GF-D8 (cell line): ENCODE data around the gene ELL3.
"Not testable (repeated sequence)": the region's sequence is repeated elsewhere in the genome, so short reads cannot be mapped to it uniquely, and the experiment has no call there.

Source experiments
- DNase-seq: peaks from one replicate; lab custom pipeline; 2025; lab: John Stamatoyannopoulos, UW

The ELL3 gene, protein sequence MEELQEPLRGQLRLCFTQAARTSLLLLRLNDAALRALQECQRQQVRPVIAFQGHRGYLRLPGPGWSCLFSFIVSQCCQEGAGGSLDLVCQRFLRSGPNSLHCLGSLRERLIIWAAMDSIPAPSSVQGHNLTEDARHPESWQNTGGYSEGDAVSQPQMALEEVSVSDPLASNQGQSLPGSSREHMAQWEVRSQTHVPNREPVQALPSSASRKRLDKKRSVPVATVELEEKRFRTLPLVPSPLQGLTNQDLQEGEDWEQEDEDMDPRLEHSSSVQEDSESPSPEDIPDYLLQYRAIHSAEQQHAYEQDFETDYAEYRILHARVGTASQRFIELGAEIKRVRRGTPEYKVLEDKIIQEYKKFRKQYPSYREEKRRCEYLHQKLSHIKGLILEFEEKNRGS

DNA sequence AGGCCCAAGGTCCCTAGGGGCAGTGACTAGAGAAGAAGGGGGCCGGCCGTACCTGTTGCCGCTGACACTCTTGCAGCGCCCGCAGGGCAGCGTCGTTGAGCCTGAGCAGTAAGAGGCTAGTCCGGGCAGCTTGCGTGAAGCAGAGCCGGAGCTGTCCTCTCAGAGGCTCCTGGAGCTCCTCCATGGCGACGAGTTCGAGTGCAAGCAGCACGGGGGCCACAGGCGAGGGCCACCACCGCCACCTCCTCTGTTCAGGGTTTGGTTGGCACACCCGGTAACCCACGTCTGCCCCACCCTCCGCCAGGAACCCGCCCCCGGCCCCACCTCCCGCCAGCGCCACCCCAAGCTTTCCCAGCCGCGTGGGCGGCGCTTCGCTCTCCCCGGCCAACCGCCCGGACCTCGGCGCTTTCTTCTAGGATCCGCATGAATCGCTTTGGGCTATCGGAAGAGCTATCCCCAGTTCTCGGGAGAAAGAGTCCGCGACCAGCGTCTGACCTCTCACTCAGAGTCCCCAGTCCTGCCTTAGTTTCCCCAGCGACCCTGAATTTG lies at the start of gene ELL3:
Gene ELL3, minus strand, starts transcription at position 249 of the 549 bp plus-strand sequence. Its CDS starts 65 bp downstream, at position 184.
- peak; percentile 29 for DNase-seq

GRCh38 chr15:43826029-43826507 lies 49.3 kb upstream of the ELL3 start:
- DNase-seq: no peak

DNA sequence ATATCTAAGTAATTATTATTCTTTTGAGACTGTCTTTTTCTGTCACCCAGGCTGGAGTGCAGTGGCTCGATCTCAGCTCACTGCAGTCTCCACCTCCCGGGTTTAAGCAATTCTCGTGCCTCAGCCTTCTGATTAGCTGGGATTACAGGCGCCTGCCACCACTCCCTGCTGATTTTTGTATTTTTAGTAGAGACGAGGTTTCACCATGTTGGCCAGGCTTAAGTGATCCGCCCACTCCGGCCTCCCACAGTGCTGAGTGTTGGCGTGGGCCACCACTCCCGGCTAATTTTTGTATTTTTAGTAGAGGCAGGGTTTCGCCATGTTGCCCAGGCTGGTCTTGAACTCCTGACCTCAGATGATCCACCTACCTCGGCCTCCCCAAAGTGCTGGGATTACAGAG lies 48.5 kb upstream of the ELL3 start:
- not testable (repeated sequence) for DNase-seq

DNA sequence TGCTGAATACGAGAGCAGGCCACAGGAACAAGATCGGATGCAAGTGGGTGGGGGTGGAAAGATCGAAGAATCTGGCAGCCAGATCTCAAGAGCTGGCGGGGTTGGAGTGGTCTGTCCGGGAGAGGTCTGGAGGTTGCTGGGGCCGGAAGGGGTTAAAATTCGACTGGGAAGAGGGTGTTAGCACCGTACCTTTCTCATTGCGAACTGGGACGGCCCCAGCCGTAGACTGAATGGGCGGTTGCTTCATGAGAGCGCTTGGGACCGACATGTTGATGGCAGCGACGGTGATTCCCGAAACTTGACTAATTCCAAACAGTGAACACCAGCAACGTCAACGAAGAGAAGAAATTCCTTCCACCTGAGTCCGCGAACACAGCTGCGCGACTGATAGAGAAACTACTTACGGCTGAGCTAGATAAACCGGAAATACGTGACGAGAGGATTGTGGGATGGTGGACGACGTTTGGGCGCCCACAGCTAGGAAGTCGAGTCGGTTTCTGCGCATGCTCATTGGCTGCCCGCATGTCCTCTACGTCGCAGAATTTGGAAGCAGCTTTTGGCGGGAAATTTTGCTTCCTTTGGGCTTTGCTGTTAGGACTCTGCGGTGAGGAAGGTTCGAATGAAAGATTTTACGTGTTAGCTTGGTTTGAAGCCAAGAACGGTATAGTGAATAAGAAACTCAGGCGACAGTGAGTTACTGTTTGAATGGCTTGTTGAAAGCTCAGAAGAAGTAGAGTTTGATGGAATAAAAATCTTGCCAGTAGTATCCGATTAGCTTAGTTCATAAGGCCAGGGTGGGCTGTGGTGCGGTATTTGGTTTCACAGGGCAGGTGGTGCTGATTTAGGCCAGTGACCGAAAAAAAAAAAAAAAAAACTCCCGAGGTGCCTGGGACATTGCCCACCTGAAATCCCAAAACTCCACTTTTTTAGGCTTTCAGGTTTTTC lies 47.8 kb upstream of the ELL3 start, which contains the start of gene MFAP1:
Gene MFAP1, minus strand, starts transcription at position 389 of the 945 bp plus-strand sequence. Its CDS starts 121 bp downstream, at position 268.
- DNase-seq: peak; percentile 88

GRCh38 chr15:43821505-43821904 lies 44.7 kb upstream of the ELL3 start:
- no peak for DNase-seq

- not testable (repeated sequence) for DNase-seq
Measured at GRCh38 chr15:43815064-43815463, 38.3 kb upstream of the ELL3 start.

DNA sequence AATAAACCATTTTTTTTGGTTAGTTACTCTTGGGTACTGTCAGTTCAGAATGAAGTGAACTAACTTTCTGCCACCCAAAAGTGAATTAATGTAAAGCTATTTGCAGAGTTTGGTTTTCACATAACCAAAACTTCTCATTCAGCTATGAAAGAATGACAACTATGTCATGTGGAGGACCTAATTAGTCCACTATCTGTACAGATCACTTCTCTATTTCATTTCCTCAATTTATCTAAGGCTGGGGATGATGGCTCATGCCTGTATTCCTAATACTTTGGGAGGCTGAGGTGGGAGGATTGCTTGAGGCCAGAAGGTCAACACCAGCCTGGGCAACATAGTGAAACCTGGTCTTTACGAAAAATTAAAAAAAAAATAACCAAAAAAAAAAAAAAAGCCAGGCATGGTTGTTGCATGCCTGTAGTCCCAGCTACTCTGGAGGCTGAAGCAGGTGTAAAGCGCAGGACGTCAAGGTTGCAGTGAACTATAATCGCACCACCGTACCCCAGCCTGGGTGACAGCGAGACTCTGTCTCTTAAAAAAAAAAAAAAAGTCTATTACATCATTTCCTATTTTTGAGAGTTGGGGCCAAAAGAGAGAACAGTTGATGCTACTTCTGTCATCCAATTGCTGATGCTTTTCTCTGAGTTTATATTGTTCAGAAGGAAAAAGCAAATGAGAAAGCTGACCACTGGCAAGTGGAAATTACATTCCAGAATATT lies 32.4 kb upstream of the ELL3 start:
- DNase-seq: no peak

DNA sequence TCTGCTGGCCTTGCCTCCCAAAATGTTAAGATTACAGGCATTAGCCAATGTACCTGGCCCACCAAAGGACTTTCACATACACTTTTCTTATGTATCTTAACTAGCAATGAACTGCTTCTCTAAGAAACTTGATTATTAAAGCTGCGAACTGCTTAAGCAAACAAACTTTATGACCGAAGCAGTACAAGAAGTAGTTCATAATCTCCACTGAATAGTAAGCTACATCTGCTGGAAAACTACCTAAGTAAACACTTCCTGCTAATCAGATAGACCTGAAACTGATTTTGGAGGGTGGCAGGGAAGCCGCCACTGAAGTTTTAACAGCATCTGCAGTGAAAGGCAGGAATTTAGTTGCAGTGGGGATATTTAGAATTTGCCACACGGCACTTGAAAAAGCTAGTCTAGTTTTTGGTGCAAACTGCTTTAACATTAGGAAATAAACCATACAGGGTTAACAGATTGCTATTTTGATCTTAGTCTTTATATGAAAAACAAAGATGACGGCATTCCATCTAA lies 31.7 kb upstream of the ELL3 start:
- no peak for DNase-seq

DNA sequence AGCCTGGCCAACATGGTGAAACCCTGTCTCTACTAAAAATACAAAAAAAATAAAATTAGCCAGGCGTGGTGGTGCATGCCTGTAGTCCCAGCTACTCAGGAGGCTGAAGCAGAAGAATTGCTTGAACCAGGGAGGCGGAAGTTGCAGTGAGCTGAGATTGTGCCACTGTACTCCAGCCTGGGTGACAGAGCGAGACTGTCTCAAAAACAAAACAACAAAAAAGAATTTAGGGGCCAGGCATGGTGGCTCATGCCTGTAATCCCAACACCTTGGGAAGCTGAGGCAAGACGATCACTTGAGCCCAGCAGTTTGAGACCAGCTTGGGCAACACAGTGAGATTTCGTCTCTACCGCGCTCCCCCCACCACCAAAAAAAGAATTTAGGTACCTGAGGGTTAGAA lies 25.9 kb upstream of the ELL3 start:
- not testable (repeated sequence) for DNase-seq

- DNase-seq: peak; percentile 31
Measured at GRCh38 chr15:43800286-43801141, 23.7 kb upstream of the ELL3 start, which contains the start of gene HYPK. Gene HYPK (plus strand): TSS chr15:43800599. CDS start chr15:43800623, 24 bp downstream.

DNA sequence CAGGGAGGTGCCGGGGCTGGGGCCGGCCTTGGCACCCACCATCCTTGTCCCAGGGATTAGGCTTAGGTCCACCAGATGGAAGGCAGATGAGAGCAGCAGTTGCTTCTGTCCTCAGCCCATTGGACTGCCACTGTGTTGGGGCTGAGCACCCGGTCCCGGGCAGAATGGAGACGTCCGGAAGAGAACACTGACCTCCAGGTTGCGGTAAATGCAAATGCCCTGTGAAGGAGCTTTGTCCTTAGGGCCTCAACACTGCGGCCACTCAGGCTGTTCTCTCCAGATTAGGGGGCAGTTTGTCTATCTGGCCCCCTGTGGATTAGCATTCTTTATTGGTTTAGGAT lies 23.1 kb upstream of the ELL3 start, which contains the start of gene SERINC4:
Gene SERINC4, minus strand, starts transcription at position 276 of the 341 bp plus-strand sequence. Its CDS starts 234 bp downstream, at position 42.
- DNase-seq: no peak

DNA sequence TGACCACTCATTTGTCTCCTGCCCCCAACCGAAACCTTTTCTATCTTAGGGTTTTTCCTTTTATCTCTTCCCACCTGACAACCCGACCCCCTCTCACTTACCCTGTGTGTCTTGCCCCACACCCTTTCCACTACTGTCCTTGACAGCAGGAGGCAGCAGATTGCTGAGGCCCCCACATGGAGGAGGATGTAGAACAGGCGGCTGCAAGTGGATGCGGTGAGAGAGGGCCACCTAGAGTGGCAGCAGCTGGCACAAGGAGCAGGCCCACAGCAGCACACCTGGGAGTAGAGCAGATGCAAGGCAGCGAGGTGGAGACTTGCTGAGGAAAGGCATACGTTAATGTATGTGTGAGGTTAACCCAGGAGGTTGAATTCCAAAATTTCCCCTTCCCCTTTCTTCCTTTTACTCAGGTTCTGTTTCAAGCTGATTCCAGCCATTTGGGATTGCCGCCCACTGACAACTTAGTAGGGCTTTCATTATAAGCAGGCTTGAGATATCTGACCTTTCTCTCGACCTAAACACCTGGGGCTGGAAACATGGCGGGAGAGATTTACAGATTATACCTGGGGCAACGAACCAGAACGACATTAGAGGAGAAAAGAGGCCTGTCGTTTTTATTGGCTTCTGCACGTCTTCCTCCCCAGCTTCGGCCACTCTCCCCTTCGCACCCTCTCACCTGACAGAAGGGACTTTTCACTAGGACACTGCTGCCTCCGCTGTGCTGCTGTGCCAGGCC lies 22.6 kb upstream of the ELL3 start:
- no peak for DNase-seq

GRCh38 chr15:43796566-43796965 lies 19.8 kb upstream of the ELL3 start:
- no peak for DNase-seq

- DNase-seq: no peak
Measured at GRCh38 chr15:43795997-43796396, 19.2 kb upstream of the ELL3 start.

GRCh38 chr15:43795197-43795596 lies 18.4 kb upstream of the ELL3 start:
- no peak for DNase-seq

DNA sequence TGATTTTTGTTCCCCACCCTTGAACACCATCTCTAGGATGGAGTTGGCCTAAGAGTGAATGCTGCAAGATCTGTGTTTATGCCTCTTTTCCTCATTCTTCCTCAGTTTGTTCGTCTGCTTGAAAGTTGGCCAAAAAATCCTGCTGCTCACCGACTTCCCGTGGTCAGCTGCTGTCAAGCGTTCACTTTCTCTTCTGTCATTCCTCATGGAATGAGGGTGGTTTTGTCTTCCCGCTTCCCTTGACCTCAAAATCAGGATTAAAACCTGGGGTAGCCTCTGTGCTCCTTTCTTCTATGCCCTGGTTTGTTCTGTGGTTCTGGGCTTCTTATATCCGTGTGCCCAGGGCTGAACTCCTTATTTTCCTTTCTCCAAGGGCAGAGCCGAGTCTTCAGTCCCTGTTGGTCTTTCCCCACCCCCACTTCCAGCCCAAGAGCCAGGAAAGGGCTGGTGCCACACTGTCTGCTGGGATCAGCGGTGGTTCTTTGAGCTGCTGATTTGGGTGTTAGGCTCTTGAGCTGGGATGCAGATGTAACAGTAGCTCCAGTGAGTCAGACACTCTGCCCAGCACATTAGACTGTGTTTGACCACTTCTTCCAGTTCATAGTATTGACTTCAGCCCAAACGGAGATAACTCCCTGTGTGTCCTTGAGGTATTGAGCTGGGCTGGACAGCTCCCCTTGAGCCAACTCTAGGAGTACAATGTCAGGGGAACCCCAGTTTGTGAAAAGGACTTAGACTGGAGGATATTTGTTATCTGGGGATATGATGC lies 17.7 kb upstream of the ELL3 start:
- DNase-seq: no peak

DNA sequence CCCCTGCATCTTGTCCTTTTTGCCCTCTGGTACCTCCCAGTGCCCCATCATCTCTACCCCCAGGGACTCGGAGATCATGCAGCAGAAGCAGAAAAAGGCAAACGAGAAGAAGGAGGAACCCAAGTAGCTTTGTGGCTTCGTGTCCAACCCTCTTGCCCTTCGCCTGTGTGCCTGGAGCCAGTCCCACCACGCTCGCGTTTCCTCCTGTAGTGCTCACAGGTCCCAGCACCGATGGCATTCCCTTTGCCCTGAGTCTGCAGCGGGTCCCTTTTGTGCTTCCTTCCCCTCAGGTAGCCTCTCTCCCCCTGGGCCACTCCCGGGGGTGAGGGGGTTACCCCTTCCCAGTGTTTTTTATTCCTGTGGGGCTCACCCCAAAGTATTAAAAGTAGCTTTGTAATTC lies 16.9 kb upstream of the ELL3 start:
- DNase-seq: no peak

DNA sequence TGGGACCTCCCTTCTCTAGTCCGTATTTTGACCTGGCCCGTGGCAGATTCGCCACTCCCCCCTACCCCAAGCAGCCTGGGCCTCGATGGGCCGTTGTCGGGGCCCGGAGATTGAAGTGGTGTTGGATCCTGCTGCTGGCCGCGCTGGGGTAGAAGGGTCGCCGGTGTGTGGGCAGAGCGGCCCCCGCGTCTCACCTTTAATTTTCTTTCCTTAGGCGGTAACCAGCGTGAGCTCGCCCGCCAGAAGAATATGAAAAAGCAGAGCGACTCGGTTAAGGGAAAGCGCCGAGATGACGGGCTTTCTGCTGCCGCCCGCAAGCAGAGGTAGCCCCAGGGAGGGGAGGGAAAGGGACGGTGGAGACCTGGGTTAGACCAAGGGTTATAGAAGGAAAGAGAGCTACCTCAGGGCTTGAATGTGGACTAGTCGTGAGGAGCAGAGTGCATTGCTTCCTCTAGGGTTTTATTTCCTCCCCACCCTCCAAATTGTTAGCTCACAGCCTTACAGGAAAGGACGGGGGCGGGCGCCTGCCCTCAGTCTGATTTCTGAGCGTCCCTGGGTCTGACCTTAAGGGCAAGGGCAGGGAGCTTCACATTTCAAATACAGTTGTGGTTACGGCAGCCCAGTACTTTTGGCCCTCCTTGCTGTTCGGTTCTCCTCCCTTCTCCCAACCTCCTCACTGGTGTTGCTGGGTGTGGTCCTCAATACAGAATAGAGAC lies 16.2 kb upstream of the ELL3 start:
- no peak for DNase-seq
